ENCODE results near the gene APBA3. TPM values are rescaled to one million over a fixed set of nuclear protein-coding genes. Genes with fewer than 3 reads are reported as not detected.

Gene APBA3
- polyA plus RNA-seq, 2 of the 4 experiments (the other 2 are of a cell fraction) = 5.5 to 10.0 TPM

GRCh38 chr19:3762501-3763459 lies 1.3 kb upstream of the APBA3 start, which contains the start of gene MRPL54:
TSS of gene MRPL54 (plus strand) at chr19:3762682. CDS start at chr19:3762701, 19 bp downstream.
- peak within 1 kb of the TSS; percentile 88 for H3K4me3 ChIP-seq
- TF ChIP-seq ZSCAN20 (CRISPR knock-in tag; IDR thresholded peaks at IDR 0.05) (no peak), RAD21 (conservative IDR thresholded peaks at IDR 0.05 in 1 of 2, IDR thresholded peaks at IDR 0.05 in 1 of 2) (no peak), GATA3 (IDR thresholded peaks at IDR 0.05; ENCODE audit: borderline replicate concordance) (no peak), MAZ (IDR thresholded peaks at IDR 0.05; ENCODE audit: borderline replicate concordance, low read depth, low read length) (no peak), PHF8 (IDR thresholded peaks at IDR 0.05; ENCODE audit: borderline replicate concordance, low read depth) (peak; percentile 85; the same call in 1 of the 2 replicates), BHLHE40 (IDR thresholded peaks at IDR 0.05; ENCODE audit: low read depth, low read length) (peak; percentile 36; the same call in 1 of the 2 replicates), POLR2A (IDR thresholded peaks at IDR 0.05; ENCODE audit: low read length) (peak; percentile 52), NR3C1 (IDR thresholded peaks at IDR 0.05) (no peak), EHMT2 (IDR thresholded peaks at IDR 0.05; ENCODE audit: low read depth) (no peak), EHF (CRISPR knock-in tag; IDR thresholded peaks at IDR 0.05) (no peak), PBX3 (IDR thresholded peaks at IDR 0.05) (no peak), SREBF2 (IDR thresholded peaks at IDR 0.05) (no peak), NFE2L2 (conservative IDR thresholded peaks at IDR 0.05; ENCODE audit: low read length) (no peak), CEBPB (IDR thresholded peaks at IDR 0.05) (peak in 1 of 2 experiments; percentile 54; a peak in 2 of 4 replicates), HDAC2 (IDR thresholded peaks at IDR 0.05) (no peak), FOXS1 (CRISPR knock-in tag; IDR thresholded peaks at IDR 0.05) (no peak), RFX5 (IDR thresholded peaks at IDR 0.05) (no peak), FOSB (CRISPR knock-in tag; IDR thresholded peaks at IDR 0.05) (no peak), MAFK (IDR thresholded peaks at IDR 0.05; ENCODE audit: partially characterized antibody) (no peak), JUN (IDR thresholded peaks at IDR 0.05) (peak; percentile 24 to 81; a peak in 4 of 5 replicates), CBX2 (IDR thresholded peaks at IDR 0.05; ENCODE audit: borderline replicate concordance, low read depth) (no peak), ZC3H11A (IDR thresholded peaks at IDR 0.05) (no peak), HOXB5 (CRISPR knock-in tag; IDR thresholded peaks at IDR 0.05) (no peak), REST (IDR thresholded peaks at IDR 0.05) (no peak), MYC (IDR thresholded peaks at IDR 0.05; ENCODE audit: borderline replicate concordance, low read length) (no peak), HMGXB4 (CRISPR knock-in tag; IDR thresholded peaks at IDR 0.05; ENCODE audit: borderline replicate concordance) (no peak), ZFP36 (IDR thresholded peaks at IDR 0.05; ENCODE audit: borderline replicate concordance, partially characterized antibody) (no peak), BCL3 (IDR thresholded peaks at IDR 0.05) (peak; percentile 61; the same call in 2 of the 3 replicates)
- TF ChIP-seq, protein P1, sequence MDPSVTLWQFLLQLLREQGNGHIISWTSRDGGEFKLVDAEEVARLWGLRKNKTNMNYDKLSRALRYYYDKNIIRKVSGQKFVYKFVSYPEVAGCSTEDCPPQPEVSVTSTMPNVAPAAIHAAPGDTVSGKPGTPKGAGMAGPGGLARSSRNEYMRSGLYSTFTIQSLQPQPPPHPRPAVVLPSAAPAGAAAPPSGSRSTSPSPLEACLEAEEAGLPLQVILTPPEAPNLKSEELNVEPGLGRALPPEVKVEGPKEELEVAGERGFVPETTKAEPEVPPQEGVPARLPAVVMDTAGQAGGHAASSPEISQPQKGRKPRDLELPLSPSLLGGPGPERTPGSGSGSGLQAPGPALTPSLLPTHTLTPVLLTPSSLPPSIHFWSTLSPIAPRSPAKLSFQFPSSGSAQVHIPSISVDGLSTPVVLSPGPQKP (IDR thresholded peaks at IDR 0.05; ENCODE audit: low read depth, low read length) = no peak
- TF ChIP-seq, protein P2, sequence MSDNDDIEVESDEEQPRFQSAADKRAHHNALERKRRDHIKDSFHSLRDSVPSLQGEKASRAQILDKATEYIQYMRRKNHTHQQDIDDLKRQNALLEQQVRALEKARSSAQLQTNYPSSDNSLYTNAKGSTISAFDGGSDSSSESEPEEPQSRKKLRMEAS (IDR thresholded peaks at IDR 0.05) = peak; percentile 63
- WGBS (ENCODE audit: missing lambda C conversion rate) = 3% methylated on average over 26 of the region's 47 CpGs
- DNase-seq (ENCODE audit: low read depth in 1 of 2, low spot score in 1 of 2) (peak; percentile 94 to 99), FAIRE-seq (peak; percentile 18), ATAC-seq (peak; percentile 93 to 94)
- POLR2A ChIA-PET = interaction anchor here (0.5 to 1.4 kb wide), 9 partner anchors 9 to 225 kb away, joined by 3 to 9 read pairs (median 4); no protein-coding TSS in a partner anchor
- H3K9me3 ChIP-seq = no peaks in the 10 kb centered on the region
- H3K27ac ChIP-seq = peak within 1 kb of the TSS; percentile 95 to 97
- peaks cover 9% of the 10 kb centered on the region; the same call in 2 of the 3 replicates for H3K4me1 ChIP-seq
- CTCF ChIA-PET = interaction anchor here (0.6 to 1.9 kb wide), 13 partner anchors 8 to 65 kb away, joined by 3 to 7 read pairs (median 3); no protein-coding TSS in a partner anchor
- H3K4me2 ChIP-seq = peak within 1 kb of the TSS; percentile 73

Data from A549 (cell line).